Measurements from ENCODE around the gene ELOVL5. TPM values are rescaled to one million over a fixed set of nuclear protein-coding genes. Genes with fewer than 3 reads are reported as not detected.

ELOVL5 gene
- total RNA-seq, 4 donors from 2014 or later: 58.4 to 97.0 (median 69.7) TPM

DNA sequence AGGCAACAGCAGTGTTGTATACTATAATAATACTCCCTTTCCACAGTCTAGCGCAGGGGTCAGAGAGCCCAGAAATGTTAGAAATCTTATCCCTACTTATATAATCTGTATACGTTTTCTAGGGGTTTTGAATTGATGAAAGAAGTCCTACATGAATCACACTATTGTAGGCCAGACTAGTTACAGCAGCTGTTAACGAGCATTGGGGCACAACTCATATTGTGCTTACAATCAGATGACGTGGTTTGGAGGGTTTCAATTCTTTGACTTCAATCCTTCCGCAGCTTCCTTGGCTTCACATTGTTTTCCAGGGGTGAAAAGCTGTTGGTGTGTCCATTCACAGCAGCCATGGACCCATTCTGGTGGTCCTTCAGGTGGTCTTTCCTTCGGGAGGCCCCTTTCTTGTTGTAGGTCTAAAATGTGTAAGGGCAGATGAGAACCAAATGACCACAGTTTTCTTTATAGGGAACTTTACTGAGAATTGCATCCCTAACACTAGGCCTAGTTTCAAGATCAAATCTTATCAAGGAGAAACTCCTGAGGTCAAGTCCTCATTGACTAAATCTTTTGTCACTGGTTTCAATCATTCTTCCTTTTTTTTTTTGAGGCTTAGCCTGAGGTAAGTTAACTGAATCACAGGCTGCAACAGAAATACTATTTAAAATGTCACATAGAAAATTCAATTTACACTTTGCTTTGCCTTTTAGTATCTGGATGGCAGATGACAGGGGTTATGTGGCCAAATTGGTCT is 79.7 kb downstream of the ELOVL5 start:
- H3K36me3 ChIP-seq: peaks cover 0 to 87% (median 4%) of the 10 kb centered on the region in 3 donors
- H3K4me3 ChIP-seq: no peak overlapping the region
- H3K27me3 ChIP-seq: no peaks in the 10 kb centered on the region
- peaks cover 0 to 6% (median 0%) of the 10 kb centered on the region in 4 donors for H3K4me1 ChIP-seq
- no peak for DNase-seq (ENCODE audit: low spot score in 2 of 2)
- 83 to 85% methylated on average over 6 of the region's 6 CpGs for WGBS, 2 donors
- no peak overlapping the region for H3K27ac ChIP-seq
- TF ChIP-seq, protein P1, sequence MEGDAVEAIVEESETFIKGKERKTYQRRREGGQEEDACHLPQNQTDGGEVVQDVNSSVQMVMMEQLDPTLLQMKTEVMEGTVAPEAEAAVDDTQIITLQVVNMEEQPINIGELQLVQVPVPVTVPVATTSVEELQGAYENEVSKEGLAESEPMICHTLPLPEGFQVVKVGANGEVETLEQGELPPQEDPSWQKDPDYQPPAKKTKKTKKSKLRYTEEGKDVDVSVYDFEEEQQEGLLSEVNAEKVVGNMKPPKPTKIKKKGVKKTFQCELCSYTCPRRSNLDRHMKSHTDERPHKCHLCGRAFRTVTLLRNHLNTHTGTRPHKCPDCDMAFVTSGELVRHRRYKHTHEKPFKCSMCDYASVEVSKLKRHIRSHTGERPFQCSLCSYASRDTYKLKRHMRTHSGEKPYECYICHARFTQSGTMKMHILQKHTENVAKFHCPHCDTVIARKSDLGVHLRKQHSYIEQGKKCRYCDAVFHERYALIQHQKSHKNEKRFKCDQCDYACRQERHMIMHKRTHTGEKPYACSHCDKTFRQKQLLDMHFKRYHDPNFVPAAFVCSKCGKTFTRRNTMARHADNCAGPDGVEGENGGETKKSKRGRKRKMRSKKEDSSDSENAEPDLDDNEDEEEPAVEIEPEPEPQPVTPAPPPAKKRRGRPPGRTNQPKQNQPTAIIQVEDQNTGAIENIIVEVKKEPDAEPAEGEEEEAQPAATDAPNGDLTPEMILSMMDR (IDR thresholded peaks at IDR 0.05): no peak
- TF ChIP-seq POLR2A (IDR thresholded peaks at IDR 0.05) (no peak), EP300 (IDR thresholded peaks at IDR 0.05) (no peak)
- H3K9me3 ChIP-seq: no peaks in the 10 kb centered on the region

DNA sequence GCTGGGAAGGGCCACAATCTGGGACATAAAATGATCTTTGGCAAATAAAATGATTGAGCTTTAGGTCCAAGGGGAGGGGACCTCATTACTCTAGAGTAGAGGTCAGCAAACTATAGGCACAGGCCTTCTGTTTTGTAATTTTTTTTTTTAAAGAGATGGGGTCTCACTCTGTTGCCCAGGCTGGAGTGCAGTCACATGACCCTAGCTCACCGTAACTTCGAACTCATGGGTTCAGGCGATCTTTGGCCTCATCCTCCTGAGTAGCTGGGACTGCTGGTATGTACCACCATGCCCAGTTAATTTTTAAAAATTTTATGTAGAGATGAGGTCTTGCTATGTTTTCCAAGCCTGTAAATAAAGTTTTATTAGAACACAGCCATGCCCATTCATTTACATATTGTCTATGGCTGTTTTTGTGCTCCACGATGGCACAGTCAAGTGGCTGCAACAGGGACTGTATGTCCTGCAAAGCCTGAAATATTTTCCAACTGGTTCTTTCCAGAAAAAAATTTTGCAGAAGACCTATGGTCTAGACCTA is 82.1 kb downstream of the ELOVL5 start:
- Histone ChIP-seq H3K9me3 (no peaks in the 10 kb centered on the region), H3K4me3 (no peak overlapping the region), H3K27me3 (no peaks in the 10 kb centered on the region), H3K4me1 (peaks cover 0 to 8% (median 0%) of the 10 kb centered on the region in 4 donors), H3K36me3 (peaks cover 0 to 86% (median 4%) of the 10 kb centered on the region in 3 donors), H3K27ac (no peak overlapping the region)
- no peak for TF ChIP-seq POLR2A (IDR thresholded peaks at IDR 0.05)
- TF ChIP-seq, protein P1 (IDR thresholded peaks at IDR 0.05): no peak
- DNase-seq (ENCODE audit: low spot score in 2 of 2): no peak
- 96 to 98% methylated on average over 4 of the region's 4 CpGs for WGBS, 2 donors

DNA sequence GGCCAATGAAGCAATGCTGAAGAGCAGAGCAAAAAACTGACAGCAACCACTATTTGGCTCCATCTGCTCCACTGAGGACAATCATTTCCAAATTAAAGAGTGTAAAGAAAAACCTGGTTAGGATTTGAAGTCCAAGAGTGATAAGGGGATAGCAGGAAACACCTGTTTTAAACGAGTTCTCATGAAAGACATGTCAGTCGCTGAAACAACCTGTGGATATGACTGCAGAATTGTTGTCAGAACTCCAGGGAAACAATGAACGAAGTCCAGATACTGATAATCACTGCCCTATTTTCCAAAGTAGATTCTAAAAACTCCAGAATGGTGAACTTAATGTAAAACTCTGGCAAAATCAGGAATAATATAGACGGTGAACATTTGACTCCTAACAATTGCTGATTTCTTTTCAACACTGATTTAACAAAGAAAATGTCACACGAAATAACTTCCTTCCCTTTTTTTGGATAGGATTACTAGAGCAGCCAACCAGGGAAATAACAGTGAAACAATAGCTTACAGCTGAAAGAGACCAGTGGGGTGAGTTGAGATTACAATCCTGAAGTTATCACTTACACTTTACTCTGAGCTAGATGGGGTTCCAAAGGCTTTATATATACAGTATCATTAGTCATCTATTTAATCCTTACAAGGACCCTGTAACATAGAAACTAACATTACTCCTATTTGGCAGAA is 83.7 kb downstream of the ELOVL5 start:
- WGBS, 2 donors: 49 to 59% methylated on average over 5 of the region's 5 CpGs
- H3K36me3 ChIP-seq: peaks cover 0 to 86% (median 12%) of the 10 kb centered on the region in 3 donors

DNA sequence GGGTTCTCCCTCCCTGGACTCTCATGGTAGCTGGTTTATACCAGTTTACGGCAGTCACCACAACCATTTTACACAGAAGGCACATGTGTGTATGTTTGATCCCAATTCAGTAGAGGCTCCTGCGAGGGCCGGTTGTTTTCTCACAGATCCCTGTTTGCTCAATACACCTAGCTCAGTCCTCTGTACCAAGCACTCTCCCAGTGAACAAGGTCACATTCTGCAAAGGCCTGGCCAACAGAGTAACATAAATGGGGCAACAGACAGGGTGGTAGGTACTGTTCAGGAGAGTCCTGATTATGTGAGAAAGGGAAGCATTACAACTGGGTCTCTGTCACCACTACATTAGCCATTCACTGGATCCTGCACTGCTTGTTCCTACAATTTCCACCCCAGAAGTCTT is 84.4 kb downstream of the ELOVL5 start:
- Histone ChIP-seq H3K27me3 (no peaks in the 10 kb centered on the region), H3K4me1 (peaks cover 0 to 8% (median 0%) of the 10 kb centered on the region in 4 donors), H3K27ac (no peak overlapping the region), H3K4me3 (no peak overlapping the region), H3K36me3 (peaks cover 0 to 86% (median 12%) of the 10 kb centered on the region in 3 donors), H3K9me3 (no peaks in the 10 kb centered on the region)
- TF ChIP-seq EP300 (IDR thresholded peaks at IDR 0.05): no peak
- TF ChIP-seq, protein P1 (IDR thresholded peaks at IDR 0.05): no peak
- no peak for TF ChIP-seq POLR2A (IDR thresholded peaks at IDR 0.05)
- DNase-seq (ENCODE audit: low spot score in 2 of 2): no peak
- WGBS, 2 donors: 97 to 98% methylated on average over 3 of the region's 3 CpGs

More for the DNA sequence above, 83.7 kb downstream of the ELOVL5 start:
- no peak for DNase-seq (ENCODE audit: low spot score in 2 of 2)
- Histone ChIP-seq H3K27me3 (no peaks in the 10 kb centered on the region), H3K9me3 (no peaks in the 10 kb centered on the region), H3K27ac (no peak overlapping the region), H3K4me1 (peaks cover 0 to 8% (median 0%) of the 10 kb centered on the region in 4 donors), H3K4me3 (no peak overlapping the region)
- TF ChIP-seq POLR2A (IDR thresholded peaks at IDR 0.05) (no peak), EP300 (IDR thresholded peaks at IDR 0.05) (no peak)
- TF ChIP-seq, protein P1 (IDR thresholded peaks at IDR 0.05): no peak

DNA sequence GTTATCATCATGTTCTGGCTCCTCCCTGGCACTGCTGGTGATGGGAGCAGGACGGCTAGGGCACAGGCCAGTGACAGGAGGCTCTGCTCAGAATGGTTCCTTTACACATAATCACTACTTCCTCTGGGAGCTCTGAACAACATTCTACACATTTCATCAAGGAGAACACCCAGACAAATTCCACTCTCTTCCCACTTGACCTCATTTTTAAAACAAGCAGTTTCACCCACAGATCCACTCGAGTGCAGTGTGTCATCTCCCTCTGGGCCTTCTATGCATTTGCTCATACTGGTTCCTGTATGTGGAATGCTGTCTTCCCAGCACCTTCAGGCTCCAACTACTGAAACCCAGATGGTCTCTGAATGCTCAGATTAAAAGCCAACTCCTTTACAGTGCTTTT is 84.8 kb downstream of the ELOVL5 start:
- Histone ChIP-seq H3K4me1 (peaks cover 0 to 8% (median 0%) of the 10 kb centered on the region in 4 donors), H3K36me3 (peaks cover 0 to 86% (median 11%) of the 10 kb centered on the region in 3 donors)

More for the DNA sequence above, 84.8 kb downstream of the ELOVL5 start:
- WGBS, 2 donors: 36 to 56% methylated on average over 2 of the region's 2 CpGs
- H3K4me3 ChIP-seq: no peak overlapping the region
- no peaks in the 10 kb centered on the region for H3K9me3 ChIP-seq
- DNase-seq (ENCODE audit: low spot score in 2 of 2): no peak
- no peak overlapping the region for H3K27ac ChIP-seq
- TF ChIP-seq EP300 (IDR thresholded peaks at IDR 0.05): no peak
- TF ChIP-seq POLR2A (IDR thresholded peaks at IDR 0.05): no peak
- TF ChIP-seq, protein P1 (IDR thresholded peaks at IDR 0.05): no peak
- no peaks in the 10 kb centered on the region for H3K27me3 ChIP-seq
